Panc1 (cell line): Measurements from ENCODE around the gene SUPT20HL1. TPM values are rescaled to one million over a fixed set of nuclear protein-coding genes. Genes with fewer than 3 reads are reported as not detected.

Experiments used
- ATAC-seq: fragments of 200-7000 bp; cut with Tn5 transposase; 2 replicates; pipeline ENCODE4 v1.9.1; 2020; ENCODE audit warnings: mild to moderate bottlenecking, moderate library complexity
- BruUV-seq: library from RNA; stranded (reverse); fragments of 400-500 nt; replicated peaks from 2 replicates; lab custom pipeline; 2021; lab: Mats Ljungman, UMichigan
- CTCF ChIA-PET: fragments of 300-600 bp; sonication (Branson Sonifier 250); formaldehyde crosslinking; loops from one replicate; lab custom pipeline; 2022; ENCODE audit warnings: antibody characterized with exemption; lab: Charles Lee
- POLR2A ChIA-PET: fragments of 300-600 bp; sonication (Branson Sonifier 250); formaldehyde crosslinking; loops from one replicate; lab custom pipeline; 2022; ENCODE audit warnings: antibody characterized with exemption; lab: Charles Lee
- DNase-seq: peaks from one replicate; pipeline ENCODE4 v3.0.0-alpha.2; 2010; ENCODE audit warnings: low read depth, low spot score
- H3K27ac ChIP-seq: 2 replicates; pipeline ENCODE4 v1.5.1; 2011; ENCODE audit warnings: mild to moderate bottlenecking, low read length, inconsistent platforms
- H3K27me3 ChIP-seq: fragments of 200-500 bp; sonication (Bioruptor generic); 2 replicates; pipeline ENCODE4 v1.6.0; 2014; ENCODE audit warnings: low read length, inconsistent platforms; ENCODE audit not compliant: control insufficient read depth, insufficient read depth
- H3K36me3 ChIP-seq: fragments of 200-500 bp; sonication (Bioruptor generic); 2 replicates; pipeline ENCODE4 v1.5.1; 2014; ENCODE audit warnings: inconsistent platforms, mild to moderate bottlenecking, low read length, moderate library complexity; ENCODE audit not compliant: control insufficient read depth, insufficient read depth
- H3K4me1 ChIP-seq: 2 replicates; pipeline ENCODE4 v1.5.1; 2011; ENCODE audit warnings: inconsistent platforms, mild to moderate bottlenecking, low read length, moderate library complexity; ENCODE audit not compliant: control insufficient read depth, insufficient read depth
- H3K4me3 ChIP-seq, 2 experiments: 2 replicates each; pipeline ENCODE4 v1.5.1; 2011 to 2012; ENCODE audit warnings: low read depth in 2 of 2, low read length in 2 of 2, mild to moderate bottlenecking in 2 of 2, inconsistent platforms in 1 of 2, moderate library complexity in 1 of 2
- H3K9me3 ChIP-seq: fragments of 200-500 bp; sonication (Bioruptor generic); 2 replicates; pipeline ENCODE4 v1.5.1; 2014; ENCODE audit warnings: low read depth, mild to moderate bottlenecking, inconsistent platforms, low read length, moderate library complexity; ENCODE audit not compliant: control insufficient read depth, insufficient read depth
- POLR2AphosphoS5 ChIP-seq: IDR thresholded peaks from 2 replicates; pipeline ENCODE4 v1.6.1; 2012; ENCODE audit warnings: mild to moderate bottlenecking, low read depth, low read length, moderate library complexity
- SIN3A ChIP-seq: IDR thresholded peaks from 2 replicates; pipeline ENCODE4 v1.6.1; 2012; ENCODE audit warnings: low read depth, mild to moderate bottlenecking, low read length, moderate library complexity, borderline replicate concordance; ENCODE audit not compliant: insufficient read depth
- TCF7L2 ChIP-seq: IDR thresholded peaks from 2 replicates; pipeline ENCODE4 v1.6.1; 2011; ENCODE audit warnings: mild to moderate bottlenecking, low read depth, low read length, inconsistent platforms
- in situ Hi-C: cut with HindIII; loops from 2 replicates; pipeline ENCODE4 v1.10.0; 2016; ENCODE audit warnings: low sequenced_read_pairs, low pct_unique_long_range_greater_than_20kb
- intact Hi-C: fragments of 100-400 bp; cut with micrococcal nuclease; formaldehyde crosslinking; loops from one replicate; pipeline ENCODE4 v1.10.0; 2022; ENCODE audit not compliant: unreplicated experiment
- total RNA-seq: library from RNA; stranded (reverse); gene quantifications from one replicate; pipeline ENCODE4 v1.2.1, GENCODE V29; 2021; ENCODE audit not compliant: unreplicated experiment
- TF ChIP-seq, protein P1 (sequence below): fragments of 450-650 bp; IDR thresholded peaks from 2 replicates; pipeline ENCODE4 v1.5.1; 2017; ENCODE audit warnings: mild to moderate bottlenecking
- TF ChIP-seq, protein P2 (sequence below), 2 experiments: IDR thresholded peaks; 2 replicates each; pipeline ENCODE4 v1.6.1; 2011 to 2012; ENCODE audit warnings: low read depth in 2 of 2, control low read depth in 1 of 2, low read length in 1 of 2, mild to moderate bottlenecking in 1 of 2, moderate library complexity in 1 of 2; ENCODE audit not compliant: insufficient read depth in 1 of 2

SUPT20HL1 gene
- total RNA-seq, 1 experiment from 2014 or later, result not detected

DNA sequence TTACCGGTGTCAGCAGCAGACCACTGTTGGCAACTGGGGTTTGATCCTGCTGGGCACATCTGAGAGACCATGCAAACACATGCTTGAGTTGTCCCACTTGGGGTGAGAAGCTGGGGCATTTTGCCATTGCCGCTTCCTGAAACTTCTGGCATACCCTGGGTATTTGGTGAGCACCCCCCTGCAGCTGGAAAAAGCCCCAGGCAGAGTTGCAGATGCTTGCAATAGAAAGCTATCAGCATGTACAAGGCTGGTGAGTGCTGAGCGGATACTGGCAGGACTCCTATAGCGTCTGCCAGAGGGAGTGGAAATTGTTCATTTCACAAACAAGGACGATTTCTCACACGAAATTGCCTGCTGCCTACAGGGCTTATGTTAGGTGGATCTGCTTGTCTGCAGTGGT, 32.3 kb downstream of the SUPT20HL1 start:
- no peak overlapping the region for H3K4me3 ChIP-seq
- BruUV-seq, result no TSS peak
- in situ Hi-C loops (no loop called here), intact Hi-C loops (no loop called here)
- H3K27me3 ChIP-seq, result no peaks in the 10 kb centered on the region
- ChIA-PET CTCF (no interaction called here), POLR2A (no interaction called here)
- no peak overlapping the region for H3K27ac ChIP-seq
- no peak for DNase-seq
- no peaks in the 10 kb centered on the region for H3K9me3 ChIP-seq
- ATAC-seq, result no peak
- H3K36me3 ChIP-seq, result no peaks in the 10 kb centered on the region
- TF ChIP-seq SIN3A (no peak), POLR2AphosphoS5 (no peak), TCF7L2 (no peak)
- TF ChIP-seq, protein P1, sequence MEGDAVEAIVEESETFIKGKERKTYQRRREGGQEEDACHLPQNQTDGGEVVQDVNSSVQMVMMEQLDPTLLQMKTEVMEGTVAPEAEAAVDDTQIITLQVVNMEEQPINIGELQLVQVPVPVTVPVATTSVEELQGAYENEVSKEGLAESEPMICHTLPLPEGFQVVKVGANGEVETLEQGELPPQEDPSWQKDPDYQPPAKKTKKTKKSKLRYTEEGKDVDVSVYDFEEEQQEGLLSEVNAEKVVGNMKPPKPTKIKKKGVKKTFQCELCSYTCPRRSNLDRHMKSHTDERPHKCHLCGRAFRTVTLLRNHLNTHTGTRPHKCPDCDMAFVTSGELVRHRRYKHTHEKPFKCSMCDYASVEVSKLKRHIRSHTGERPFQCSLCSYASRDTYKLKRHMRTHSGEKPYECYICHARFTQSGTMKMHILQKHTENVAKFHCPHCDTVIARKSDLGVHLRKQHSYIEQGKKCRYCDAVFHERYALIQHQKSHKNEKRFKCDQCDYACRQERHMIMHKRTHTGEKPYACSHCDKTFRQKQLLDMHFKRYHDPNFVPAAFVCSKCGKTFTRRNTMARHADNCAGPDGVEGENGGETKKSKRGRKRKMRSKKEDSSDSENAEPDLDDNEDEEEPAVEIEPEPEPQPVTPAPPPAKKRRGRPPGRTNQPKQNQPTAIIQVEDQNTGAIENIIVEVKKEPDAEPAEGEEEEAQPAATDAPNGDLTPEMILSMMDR, result no peak
- TF ChIP-seq, protein P2, sequence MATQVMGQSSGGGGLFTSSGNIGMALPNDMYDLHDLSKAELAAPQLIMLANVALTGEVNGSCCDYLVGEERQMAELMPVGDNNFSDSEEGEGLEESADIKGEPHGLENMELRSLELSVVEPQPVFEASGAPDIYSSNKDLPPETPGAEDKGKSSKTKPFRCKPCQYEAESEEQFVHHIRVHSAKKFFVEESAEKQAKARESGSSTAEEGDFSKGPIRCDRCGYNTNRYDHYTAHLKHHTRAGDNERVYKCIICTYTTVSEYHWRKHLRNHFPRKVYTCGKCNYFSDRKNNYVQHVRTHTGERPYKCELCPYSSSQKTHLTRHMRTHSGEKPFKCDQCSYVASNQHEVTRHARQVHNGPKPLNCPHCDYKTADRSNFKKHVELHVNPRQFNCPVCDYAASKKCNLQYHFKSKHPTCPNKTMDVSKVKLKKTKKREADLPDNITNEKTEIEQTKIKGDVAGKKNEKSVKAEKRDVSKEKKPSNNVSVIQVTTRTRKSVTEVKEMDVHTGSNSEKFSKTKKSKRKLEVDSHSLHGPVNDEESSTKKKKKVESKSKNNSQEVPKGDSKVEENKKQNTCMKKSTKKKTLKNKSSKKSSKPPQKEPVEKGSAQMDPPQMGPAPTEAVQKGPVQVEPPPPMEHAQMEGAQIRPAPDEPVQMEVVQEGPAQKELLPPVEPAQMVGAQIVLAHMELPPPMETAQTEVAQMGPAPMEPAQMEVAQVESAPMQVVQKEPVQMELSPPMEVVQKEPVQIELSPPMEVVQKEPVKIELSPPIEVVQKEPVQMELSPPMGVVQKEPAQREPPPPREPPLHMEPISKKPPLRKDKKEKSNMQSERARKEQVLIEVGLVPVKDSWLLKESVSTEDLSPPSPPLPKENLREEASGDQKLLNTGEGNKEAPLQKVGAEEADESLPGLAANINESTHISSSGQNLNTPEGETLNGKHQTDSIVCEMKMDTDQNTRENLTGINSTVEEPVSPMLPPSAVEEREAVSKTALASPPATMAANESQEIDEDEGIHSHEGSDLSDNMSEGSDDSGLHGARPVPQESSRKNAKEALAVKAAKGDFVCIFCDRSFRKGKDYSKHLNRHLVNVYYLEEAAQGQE (IDR thresholded peaks at IDR 0.05; ENCODE audit: insufficient read depth in 1 of 2, low read depth in 2 of 2, low read length in 1 of 2), result no peak
- H3K4me1 ChIP-seq, result no peaks in the 10 kb centered on the region

- intact Hi-C loops (loop anchor here (1.0 kb wide), 1 partner anchor 103 kb away; no protein-coding TSS in a partner anchor), in situ Hi-C loops (no loop called here)
- POLR2A ChIA-PET, result no interaction called here
These were observed 35.3 kb downstream of the SUPT20HL1 start for GRCh38 chrX:24395775-24396174.

More at GRCh38 chrX:24395775-24396174, 35.3 kb downstream of the SUPT20HL1 start:
- no peak overlapping the region for H3K27ac ChIP-seq
- TF ChIP-seq SIN3A, result no peak
- TF ChIP-seq, protein P1, result peak; percentile 73
- CTCF ChIA-PET, result interaction anchor here (3.0 kb wide), 1 partner anchor 103 kb away, joined by 20 read pairs; no protein-coding TSS in a partner anchor
- BruUV-seq, result no TSS peak
- no peak overlapping the region for H3K4me3 ChIP-seq
- DNase-seq, result peak; percentile 28
- no peaks in the 10 kb centered on the region for H3K4me1 ChIP-seq
- no peaks in the 10 kb centered on the region for H3K36me3 ChIP-seq
- peak; percentile 76 for ATAC-seq
- no peaks in the 10 kb centered on the region for H3K9me3 ChIP-seq
- no peaks in the 10 kb centered on the region for H3K27me3 ChIP-seq
